ENCODE data around the gene SPATC1L. TPM values are rescaled to one million over a fixed set of nuclear protein-coding genes. Genes with fewer than 3 reads are reported as not detected.
"Not testable (repeated sequence)": the region's sequence is repeated elsewhere in the genome, so short reads cannot be mapped to it uniquely, and the experiment has no call there.

Gene SPATC1L
- total RNA-seq, 1 experiment from 2014 or later = 12.7 TPM

- no peak for DNase-seq (ENCODE audit: low spot score)
Measured at GRCh38 chr21:46151989-46152926, 32.0 kb downstream of the SPATC1L start.

DNA sequence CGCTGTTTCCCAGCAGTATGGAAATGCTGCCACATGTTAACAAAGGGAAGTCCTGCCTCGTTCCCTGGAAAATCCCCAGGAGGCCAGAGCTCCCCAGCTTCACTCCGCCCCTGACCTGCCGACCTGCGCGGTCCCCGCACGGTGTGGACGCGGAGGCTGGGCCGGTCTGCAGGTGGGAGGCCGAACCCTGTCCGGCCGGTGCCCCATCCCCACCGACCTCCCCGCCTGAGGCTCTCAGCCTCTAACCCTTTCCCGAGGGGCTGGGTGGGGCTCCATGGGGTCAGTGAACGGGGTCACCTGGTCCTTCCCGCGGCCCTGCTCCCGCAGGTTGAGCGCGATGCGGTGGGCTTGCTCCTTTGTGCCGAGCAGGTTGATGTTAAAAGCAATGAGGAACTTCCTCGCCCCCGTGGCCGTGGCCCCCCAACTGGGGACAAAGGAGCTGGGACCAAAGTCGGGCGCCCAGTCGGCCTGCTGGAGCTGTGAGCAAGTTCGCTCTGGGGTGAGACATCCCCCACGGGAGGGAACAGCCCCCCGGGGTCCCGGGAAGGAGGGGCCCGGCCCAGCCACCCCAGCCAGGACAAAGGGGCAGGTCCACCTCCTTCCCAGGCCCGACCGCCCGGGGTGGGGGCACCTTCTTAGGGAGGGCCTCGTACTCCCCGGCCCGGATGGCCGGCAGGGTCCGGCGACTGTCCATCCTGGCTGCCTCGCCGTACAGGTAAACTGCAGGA, 32.8 kb downstream of the SPATC1L start:
- no peak for DNase-seq (ENCODE audit: low spot score)

DNA sequence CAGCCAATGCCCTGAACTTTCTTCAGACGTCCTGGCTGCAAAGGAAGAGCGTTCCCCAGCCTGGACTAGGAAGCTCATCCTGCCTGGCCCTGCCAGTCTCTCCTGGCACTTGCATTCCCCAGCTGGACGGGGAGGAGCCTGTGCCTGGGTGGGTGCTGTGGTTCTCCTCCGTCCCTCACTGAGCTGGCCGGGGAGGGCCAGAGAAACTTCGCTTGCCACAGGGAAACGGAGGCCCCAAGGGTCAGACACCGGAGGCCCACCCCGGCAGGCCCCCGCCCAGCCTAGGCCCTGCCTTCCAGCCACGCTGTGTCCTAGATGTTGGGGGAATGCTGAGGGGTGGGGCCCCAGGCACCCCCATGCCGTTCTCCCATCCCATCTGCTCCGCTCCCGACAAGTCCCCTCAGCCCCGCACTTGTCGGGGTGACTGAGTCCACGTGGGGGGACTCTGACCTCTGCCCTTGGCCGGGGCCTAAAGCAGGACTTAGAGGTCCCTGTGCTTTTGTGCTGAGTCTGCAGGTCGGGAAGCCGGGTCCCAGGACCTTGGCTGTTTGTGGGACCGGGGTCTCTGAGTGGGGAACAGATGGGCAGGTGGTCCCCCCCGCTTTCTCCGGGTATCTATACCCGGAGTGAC, 33.7 kb downstream of the SPATC1L start:
- DNase-seq (ENCODE audit: low spot score) = no peak

- DNase-seq (ENCODE audit: low spot score) = no peak
Measured at GRCh38 chr21:46150073-46150472, 34.2 kb downstream of the SPATC1L start.

DNA sequence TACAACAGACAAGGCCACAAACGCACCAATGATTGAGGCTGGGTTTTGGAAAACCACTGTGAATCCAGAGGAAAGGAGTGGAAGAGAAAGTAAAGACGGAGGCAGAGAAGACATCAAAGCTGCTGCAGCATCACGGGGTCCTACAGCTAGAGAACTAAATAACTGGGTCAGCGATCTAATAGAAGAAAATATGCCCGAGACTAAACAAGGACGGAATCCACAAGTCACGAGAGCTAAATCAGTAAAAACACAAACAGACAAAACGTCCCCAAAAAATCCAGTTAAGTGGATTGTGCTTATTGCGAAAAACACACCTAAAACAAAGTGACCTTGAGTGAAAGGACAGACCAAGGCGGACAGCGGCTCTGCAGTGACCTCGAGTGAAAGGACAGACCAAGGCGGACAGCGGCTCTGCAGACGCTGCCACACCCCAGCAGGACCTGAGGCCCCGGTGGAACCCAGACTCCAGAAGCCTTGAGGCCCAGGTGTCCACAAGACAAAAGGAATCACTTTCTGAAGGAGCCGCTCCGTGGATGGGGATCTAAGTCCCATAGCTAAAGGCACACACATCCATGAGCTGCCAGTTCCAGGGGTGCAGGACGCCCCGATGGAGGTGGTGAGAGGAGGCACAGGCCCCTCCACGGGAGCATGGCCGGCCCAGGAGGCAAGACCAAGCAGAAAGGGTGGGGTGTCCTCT, 34.9 kb downstream of the SPATC1L start:
- DNase-seq (ENCODE audit: low spot score) = no peak

- no peak for DNase-seq (ENCODE audit: low spot score)
Measured at GRCh38 chr21:46148106-46148505, 36.2 kb downstream of the SPATC1L start.

DNA sequence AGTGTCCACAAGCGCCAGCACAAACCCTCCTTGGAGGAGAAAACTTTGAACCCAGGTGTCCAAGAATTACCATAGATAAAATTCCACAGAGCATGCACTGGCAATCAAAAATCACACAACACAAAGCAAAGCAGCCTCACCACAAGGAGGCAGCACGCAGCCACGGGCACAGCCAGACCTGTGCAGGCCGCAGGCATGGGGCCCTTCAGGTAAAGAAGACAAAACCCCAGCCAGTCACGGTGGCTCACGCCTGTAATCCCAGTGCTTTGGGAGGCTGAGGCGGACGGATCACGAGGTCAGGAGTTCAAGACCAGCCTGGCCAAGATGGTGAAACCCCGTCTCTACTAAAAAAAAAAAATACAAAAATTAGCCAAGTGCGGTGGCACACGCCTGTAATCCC, 36.8 kb downstream of the SPATC1L start:
- peak; percentile 63 for DNase-seq (ENCODE audit: low spot score)

DNA sequence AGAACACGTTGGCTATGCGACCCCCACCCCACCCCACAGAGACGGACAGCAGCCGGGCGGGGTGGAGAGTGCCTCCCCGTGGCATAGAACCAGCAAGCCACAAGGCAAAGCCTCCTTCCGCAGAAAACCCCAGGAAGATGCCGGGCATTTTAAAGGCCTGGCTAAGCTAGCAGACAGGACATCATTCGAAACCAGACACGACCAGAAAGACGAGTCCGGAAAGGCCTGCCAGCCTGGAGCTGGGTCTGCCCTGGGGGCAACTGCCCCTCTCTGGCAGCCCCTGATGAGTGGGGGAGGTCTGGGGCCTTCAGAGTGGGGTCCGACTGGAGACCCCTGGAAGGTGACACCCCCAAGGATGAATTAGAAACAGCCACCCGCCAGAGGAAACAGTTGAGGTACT, 37.4 kb downstream of the SPATC1L start:
- no peak for DNase-seq (ENCODE audit: low spot score)

DNA sequence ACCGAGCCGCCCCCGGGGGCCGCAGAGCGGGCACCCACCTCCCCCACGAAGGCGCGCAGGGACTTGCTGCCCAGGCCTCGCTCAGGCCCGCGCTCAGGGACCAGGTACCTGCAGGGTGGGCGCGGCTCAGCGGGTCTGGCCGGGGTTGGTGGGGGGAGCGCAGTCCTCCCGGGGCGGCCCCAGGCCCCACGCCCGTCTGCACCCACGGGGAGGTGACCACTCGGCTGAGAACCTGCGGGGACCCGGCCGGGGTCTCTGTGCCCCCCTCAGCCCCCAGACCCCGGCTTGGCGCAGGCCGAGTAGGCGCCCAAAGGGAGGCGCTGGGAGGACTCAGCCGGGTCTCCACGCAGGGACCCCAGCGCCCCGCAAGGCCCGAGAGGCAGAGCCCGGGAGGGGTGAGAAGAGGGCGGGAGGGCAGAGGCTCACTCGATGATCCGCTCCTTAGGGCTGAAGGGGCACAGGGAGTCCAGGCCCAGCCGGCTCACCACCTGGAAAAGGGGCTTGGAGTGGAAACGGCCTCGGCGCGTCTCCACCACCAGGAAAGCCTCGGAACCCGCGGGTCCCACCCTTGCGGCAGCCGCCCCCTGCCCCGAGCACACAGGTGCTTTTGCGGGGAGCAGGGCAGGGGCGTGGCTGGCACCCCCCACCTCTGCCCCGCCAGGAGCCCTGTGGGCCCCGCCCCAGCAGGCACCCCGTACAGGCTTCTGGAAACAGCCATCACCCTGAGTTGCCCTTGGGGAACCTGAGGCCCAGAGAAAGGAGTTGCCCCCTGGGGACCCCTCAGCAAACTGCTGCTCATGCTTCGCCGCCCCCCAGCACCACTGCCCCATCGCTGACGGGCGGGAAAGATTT, 38.2 kb downstream of the SPATC1L start:
- DNase-seq (ENCODE audit: low spot score) = no peak

GRCh38 chr21:46145159-46145839, 39.0 kb downstream of the SPATC1L start:
- DNase-seq (ENCODE audit: low spot score) = no peak

- no peak for DNase-seq (ENCODE audit: low spot score)
Measured at GRCh38 chr21:46144464-46145070, 39.7 kb downstream of the SPATC1L start.

DNA sequence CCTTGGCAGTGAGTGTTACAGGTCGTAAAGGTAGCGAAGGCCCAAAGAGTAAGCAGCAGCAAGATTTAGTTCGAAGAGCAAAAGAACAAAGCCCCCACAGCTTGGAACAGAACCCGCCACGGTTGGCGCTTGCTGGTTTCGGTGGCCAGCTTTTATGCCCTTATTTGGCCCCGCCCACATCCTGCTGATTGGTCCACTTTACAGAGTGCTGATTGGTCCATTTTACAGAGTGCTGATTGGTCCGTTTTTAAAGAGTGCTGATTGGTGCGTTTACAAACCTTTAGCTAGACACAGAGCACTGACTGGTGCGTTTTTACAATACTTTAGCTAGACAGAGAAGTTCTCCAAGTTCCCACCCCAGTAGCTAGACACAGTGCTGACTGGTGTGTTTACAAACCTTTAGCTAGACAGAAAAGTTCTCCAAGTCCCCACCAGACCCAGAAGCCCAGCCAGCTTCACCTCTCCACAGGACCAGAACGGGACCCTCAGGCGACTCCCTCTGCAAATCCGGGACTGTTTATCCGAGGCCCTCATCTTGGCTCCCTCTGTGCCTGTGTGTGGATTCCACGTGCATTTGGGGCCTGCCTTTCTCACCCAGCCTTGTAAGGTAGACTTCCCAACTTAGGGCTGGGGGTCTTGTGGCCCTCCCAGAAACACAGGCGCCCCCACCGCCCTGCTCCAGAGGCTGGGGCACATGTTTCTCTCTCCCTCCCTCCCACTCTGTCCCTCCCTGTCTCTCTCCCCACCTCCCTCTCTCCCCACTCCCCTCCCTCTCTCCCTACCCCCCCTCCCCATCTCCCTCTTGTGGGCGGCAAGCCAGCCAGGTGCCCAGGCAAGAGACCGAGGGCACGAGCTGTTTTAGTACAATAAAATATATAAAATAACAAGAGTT, 41.4 kb downstream of the SPATC1L start:
- no peak for DNase-seq (ENCODE audit: low spot score)

DNA sequence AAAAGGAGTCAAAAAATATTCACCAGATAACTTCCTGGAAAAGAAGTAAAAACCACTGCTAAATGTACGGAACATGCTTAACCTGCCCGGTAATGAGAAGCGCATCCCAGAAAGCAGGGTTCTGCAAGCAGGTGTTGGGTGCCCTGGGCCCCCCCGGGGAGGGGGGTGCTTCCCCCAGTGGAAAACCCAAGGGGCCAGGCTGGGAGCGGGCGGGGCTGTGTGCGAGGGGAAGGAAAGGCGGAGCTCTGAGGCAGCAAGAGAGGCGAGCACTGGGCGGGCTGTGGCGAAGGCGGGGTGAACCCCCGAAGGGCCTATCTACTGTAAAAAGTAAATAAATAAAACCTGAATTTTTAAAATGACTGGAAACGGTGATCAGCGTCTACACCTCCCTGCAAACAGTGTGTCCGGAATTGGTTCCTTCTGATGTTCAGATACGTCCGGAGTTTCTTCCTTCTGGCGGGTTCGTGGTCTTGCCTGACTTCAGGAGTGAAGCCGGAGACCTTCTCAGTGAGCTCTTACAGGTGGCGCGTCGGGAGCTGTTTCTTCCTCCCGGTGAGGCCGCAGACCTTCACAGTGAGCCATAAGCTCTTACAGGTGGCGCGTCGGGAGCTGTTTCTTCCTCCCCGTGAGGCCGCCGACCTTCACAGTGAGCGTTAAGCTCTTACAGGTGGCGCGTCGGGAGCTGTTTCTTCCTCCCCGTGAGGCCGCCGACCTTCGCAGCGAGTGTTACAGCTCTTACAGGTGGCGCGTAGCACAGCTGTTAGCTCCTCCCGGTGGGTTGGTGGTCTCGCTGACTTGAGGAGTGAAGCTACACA, 42.3 kb downstream of the SPATC1L start:
- DNase-seq (ENCODE audit: low spot score) = no peak

GRCh38 chr21:46140352-46141003, 43.8 kb downstream of the SPATC1L start:
- not testable (repeated sequence) for DNase-seq (ENCODE audit: low spot score)

GRCh38 chr21:46139686-46140085, 44.6 kb downstream of the SPATC1L start:
- DNase-seq (ENCODE audit: low spot score) = no peak

GRCh38 chr21:46138383-46138970, 45.8 kb downstream of the SPATC1L start:
- DNase-seq (ENCODE audit: low spot score) = no peak

DNA sequence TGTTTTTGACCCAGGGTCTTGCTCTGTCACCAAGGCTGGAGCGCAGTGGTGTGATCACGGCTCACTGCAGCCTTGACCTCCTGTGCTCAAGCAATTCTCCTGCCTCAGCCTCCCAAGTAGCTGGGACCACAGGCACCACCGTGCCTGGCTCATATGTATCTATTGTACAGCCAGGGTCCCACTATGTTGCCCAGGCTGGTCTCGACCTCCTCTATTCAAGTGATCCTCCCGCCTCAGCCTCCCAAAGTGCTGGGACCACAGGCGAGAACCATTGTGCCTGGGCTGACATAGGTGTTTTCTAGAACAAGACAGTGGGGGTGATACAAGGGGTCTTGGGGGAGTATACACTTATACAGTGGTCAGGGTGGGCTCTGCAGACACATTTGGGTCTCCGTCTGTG, 46.4 kb downstream of the SPATC1L start:
- DNase-seq (ENCODE audit: low spot score) = no peak
